GM21737 (cell line): Measurements from ENCODE around the gene GPHB5.

Experiments used
- ATAC-seq: cut with Tn5 transposase; IDR thresholded peaks from one replicate; pipeline ENCODE4 v1.9.1; 2021; ENCODE audit warnings: mild to moderate bottlenecking, moderate library complexity; ENCODE audit not compliant: unreplicated experiment

The GPHB5 gene

DNA sequence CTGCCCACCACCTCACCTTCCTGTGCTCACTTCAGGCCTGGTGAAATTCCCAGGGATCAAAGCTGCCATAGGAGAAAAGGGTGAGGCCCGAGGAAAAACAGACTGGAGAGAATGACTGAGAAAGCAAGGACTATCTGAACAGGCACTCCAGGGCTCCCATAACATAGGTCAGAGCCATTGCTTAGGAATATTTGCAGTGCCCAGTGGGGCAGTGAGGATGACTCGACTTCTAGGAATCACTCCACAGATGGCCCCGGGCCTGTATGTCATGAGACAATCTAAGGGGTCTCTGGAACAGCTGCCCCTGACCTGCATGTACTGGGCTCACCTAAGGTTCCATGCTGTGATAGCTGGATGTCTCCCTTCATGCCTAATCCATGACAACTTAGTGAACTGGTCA, 51.6 kb downstream of the GPHB5 start:
- ATAC-seq = no peak

DNA sequence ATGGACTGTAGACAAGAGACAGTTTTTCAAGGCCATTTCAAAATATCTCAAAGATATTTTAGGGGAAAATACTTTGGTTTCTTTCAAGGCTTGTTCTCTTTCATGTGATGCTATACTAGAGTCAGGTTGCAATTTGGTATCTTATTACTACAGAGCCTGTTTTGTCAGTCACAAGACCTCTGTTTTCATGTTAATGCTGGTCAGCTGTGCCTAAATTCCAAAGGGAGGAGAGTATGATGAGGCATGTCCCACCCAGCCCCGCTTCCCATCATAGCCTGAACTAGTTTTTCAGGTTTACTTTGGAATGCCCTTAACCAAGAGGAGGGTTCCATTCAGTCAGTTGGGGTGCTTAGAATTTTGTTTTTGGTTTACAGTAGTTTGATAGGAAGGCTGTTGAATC, 52.6 kb downstream of the GPHB5 start:
- ATAC-seq = no peak
